GM12878 (cell line): ENCODE data around the gene LRGUK. TPM values are rescaled to one million over a fixed set of nuclear protein-coding genes. Genes with fewer than 3 reads are reported as not detected.

Source experiments
- ATAC-seq: fragments of 200-7000 bp; cut with Tn5 transposase; 3 replicates; pipeline ENCODE4 v1.9.1; 2020; ENCODE audit warnings: mild to moderate bottlenecking, moderate library complexity
- BruUV-seq: library from RNA; stranded (reverse); fragments of 400-500 nt; replicated peaks from 2 replicates; lab custom pipeline; 2021; lab: Mats Ljungman, UMichigan
- CTCF ChIA-PET: fragments of 300-600 bp; sonication (Branson Sonifier 250); formaldehyde crosslinking; extraction: SDS; loops from one replicate; lab custom pipeline; 2021; ENCODE audit warnings: inconsistent platforms; lab: Yijun Ruan, JAX
- POLR2A ChIA-PET: fragments of 350-600 bp; formaldehyde crosslinking; extraction: SDS; loops from one replicate; lab custom pipeline; 2021; ENCODE audit warnings: inconsistent platforms; lab: Charles Lee
- RAD21 ChIA-PET: fragments of 300-600 bp; sonication (Branson Sonifier 250); formaldehyde crosslinking; loops from one replicate; lab custom pipeline; 2023; ENCODE audit warnings: antibody characterized with exemption; ENCODE audit not compliant: unreplicated experiment; lab: Charles Lee
- SMC1A ChIA-PET: fragments of 300-600 bp; sonication (Branson Sonifier 250); formaldehyde crosslinking; loops from one replicate; lab custom pipeline; 2023; ENCODE audit not compliant: unreplicated experiment, uncharacterized antibody; lab: Charles Lee
- DNase-seq: peaks from one replicate; pipeline ENCODE4 v3.0.0-alpha.2; 2011; ENCODE audit warnings: low read depth, low spot score
- FAIRE-seq: peaks from 3 replicates; lab custom pipeline; 2011; peaks lifted over from hg19 to GRCh38; lab: Jason Lieb, UNC
- H2AFZ ChIP-seq: 2 replicates; pipeline ENCODE4 v1.6.0; 2011; ENCODE audit warnings: low read depth, low read length, control low read depth; ENCODE audit not compliant: control insufficient read depth
- H3K27ac ChIP-seq: 2 replicates; pipeline ENCODE4 v1.5.1; 2011; ENCODE audit warnings: control low read depth; ENCODE audit not compliant: control insufficient read depth, insufficient read depth
- H3K27me3 ChIP-seq, 2 experiments: replicated peaks in 1 of 2; 2 replicates each; pipeline versions ENCODE4 v1.6.0 to v1.6.1; 2011; ENCODE audit warnings: low read length in 1 of 2; ENCODE audit not compliant: control insufficient read depth in 2 of 2, insufficient read depth in 2 of 2
- H3K36me3 ChIP-seq, 2 experiments: 2 replicates each; pipeline ENCODE4 v1.5.1; 2011; ENCODE audit warnings: low read length in 1 of 2; ENCODE audit not compliant: control insufficient read depth in 2 of 2, insufficient read depth in 2 of 2
- H3K4me1 ChIP-seq: 2 replicates; pipeline ENCODE4 v1.6.1; 2011; ENCODE audit warnings: mild to moderate bottlenecking, low read length, moderate library complexity, mixed read lengths; ENCODE audit not compliant: control insufficient read depth, insufficient read depth
- H3K4me2 ChIP-seq: 2 replicates; pipeline ENCODE4 v1.6.0; 2011; ENCODE audit warnings: control low read depth; ENCODE audit not compliant: control insufficient read depth, insufficient read depth
- H3K4me3 ChIP-seq: fragments of 200-600 bp; sonication (generic); 2 replicates; pipeline ENCODE4 v1.5.1; 2016
- H3K79me2 ChIP-seq: 2 replicates; pipeline ENCODE4 v1.6.0; 2011; ENCODE audit warnings: low read length; ENCODE audit not compliant: control insufficient read depth, insufficient read depth
- H3K9ac ChIP-seq: 2 replicates; pipeline ENCODE4 v1.8.0; 2011; ENCODE audit warnings: low read length, control low read depth, mixed read lengths; ENCODE audit not compliant: control insufficient read depth, insufficient read depth
- H3K9me3 ChIP-seq: replicated peaks from 3 replicates; pipeline ENCODE4 v1.5.1; 2011; ENCODE audit warnings: mild to moderate bottlenecking, low read length; ENCODE audit not compliant: control insufficient read depth, insufficient read depth
- H4K20me1 ChIP-seq: 2 replicates; pipeline ENCODE4 v1.6.0; 2011; ENCODE audit not compliant: control insufficient read depth, insufficient read depth
- BHLHE40 ChIP-seq, 2 experiments: fragments of 450-650 bp in 1 of 2; IDR thresholded peaks; 2 replicates each; pipeline ENCODE4 v1.6.1; 2011 to 2017; ENCODE audit warnings: low read depth in 2 of 2, borderline replicate concordance in 1 of 2, improper control_type of control experiment in 1 of 2, low read length in 1 of 2, mild to moderate bottlenecking in 1 of 2
- CEBPB ChIP-seq, 2 experiments: fragments of 150-350 bp in 1 of 2; IDR thresholded peaks; 2 replicates each; pipeline ENCODE4 v1.6.1; 2012 to 2014; ENCODE audit warnings: low read depth in 2 of 2, low read length in 2 of 2, borderline replicate concordance in 1 of 2, inconsistent platforms in 1 of 2
- E2F8 ChIP-seq: fragments of 450-650 bp; IDR thresholded peaks from 2 replicates; pipeline ENCODE4 v1.6.1; 2018; ENCODE audit warnings: mild to moderate bottlenecking, low read depth, moderate library complexity; ENCODE audit not compliant: partially characterized antibody
- ESRRA ChIP-seq: IDR thresholded peaks from 2 replicates; pipeline ENCODE4 v1.6.1; 2012; ENCODE audit warnings: mild to moderate bottlenecking, low read length, improper control_type of control experiment
- HDAC6 ChIP-seq: fragments of 200-600 bp; sonication (generic); IDR thresholded peaks from one replicate; pipeline ENCODE4 v1.8.0; 2017; ENCODE audit warnings: antibody characterized with exemption; ENCODE audit not compliant: unreplicated experiment
- IRF5 ChIP-seq: fragments of 450-650 bp; IDR thresholded peaks from 2 replicates; pipeline ENCODE4 v1.6.1; 2017; ENCODE audit warnings: borderline replicate concordance
- NFXL1 ChIP-seq: fragments of 450-650 bp; IDR thresholded peaks from 2 replicates; pipeline ENCODE4 v1.6.1; 2017; ENCODE audit warnings: antibody characterized with exemption, mild to moderate bottlenecking, borderline replicate concordance
- NFYA ChIP-seq: IDR thresholded peaks from 2 replicates; pipeline ENCODE4 v1.6.1; 2011; ENCODE audit warnings: low read depth, mild to moderate bottlenecking, low read length, improper control_type of control experiment, borderline replicate concordance
- PAX8 ChIP-seq: fragments of 450-650 bp; IDR thresholded peaks from 2 replicates; pipeline ENCODE4 v1.6.1; 2017; ENCODE audit warnings: mild to moderate bottlenecking, moderate library complexity
- PML ChIP-seq: IDR thresholded peaks from 2 replicates; pipeline ENCODE4 v1.6.1; 2012; ENCODE audit warnings: low read length, inconsistent platforms
- POLR2A ChIP-seq: IDR thresholded peaks from 2 replicates; pipeline ENCODE4 v1.6.1; 2011; ENCODE audit warnings: low read depth, mild to moderate bottlenecking, low read length
- RAD51 ChIP-seq: fragments of 450-650 bp; IDR thresholded peaks from 2 replicates; pipeline ENCODE4 v1.6.1; 2016; ENCODE audit warnings: moderate library complexity, mild to moderate bottlenecking, inconsistent platforms
- SREBF1 ChIP-seq: IDR thresholded peaks from 2 replicates; pipeline ENCODE4 v1.6.1; 2012; ENCODE audit warnings: mild to moderate bottlenecking, low read length
- WGBS: methylation state at CpG from one replicate; pipeline ENCODE4 v1.1.6; 2016; ENCODE audit warnings: low lambda C conversion rate; ENCODE audit not compliant: insufficient replicate concordance, insufficient coverage; ENCODE audit errors: missing lambda C conversion rate; 5-methylcytosine and 5-hydroxymethylcytosine counted together
- in situ Hi-C: fragments of 300-500 bp; cut with MboI; formaldehyde crosslinking; loops from 9 replicates; pipeline ENCODE4 v1.14.3; 2018; ENCODE audit warnings: mixed read lengths
- intact Hi-C: fragments of 100-400 bp; cut with micrococcal nuclease; formaldehyde crosslinking; loops from one replicate; pipeline ENCODE4 v1.14.2; 2022; ENCODE audit not compliant: unreplicated experiment
- polyA plus RNA-seq, 11 experiments: library from polyadenylated mRNA; depleted of rRNA in 4 of 11; unstranded in 6 of 11; stranded (reverse) in 5 of 11; fragments of >200 nt; fragmentation: Nextera tagmentation in 4 of 11; fragmentation: Illumina TruSeq in 1 of 11; extraction: Ambion mirVana in 4 of 11; extraction: Trizol in 1 of 11; gene quantifications; 1 replicate in 1 of 11; 2 replicates in 10 of 11; pipeline versions ENCODE4 v1.2.1 to v1.2.3, GENCODE V29; 2011 to 2016; ENCODE audit warnings: inconsistent platforms in 2 of 11, missing spikeins in 2 of 11, low read depth in 1 of 11
- total RNA-seq, 4 experiments: library from RNA; depleted of rRNA in 3 of 4; stranded (reverse); fragments of >200 nt in 3 of 4; fragmentation: Illumina TruSeq in 1 of 4; extraction: Trizol in 1 of 4; gene quantifications; 2 replicates each; pipeline versions ENCODE4 v1.2.1 to v1.2.3, GENCODE V29; 2013 to 2021

LRGUK gene
- total and polyA plus RNA-seq, 10 of the 15 experiments (the other 5 are each of a cell fraction or from before 2014, with no cell fraction given) = 0.04 to 0.14 (median 0.08) TPM; not detected in 3

- Histone ChIP-seq H3K27ac (no peak overlapping the region), H4K20me1 (no peaks in the 10 kb centered on the region), H3K9ac (no peak overlapping the region), H3K9me3 (no peaks in the 10 kb centered on the region), H3K4me1 (no peaks in the 10 kb centered on the region), H3K27me3 (no peaks in the 10 kb centered on the region), H2AFZ (no peak overlapping the region), H3K79me2 (no peaks in the 10 kb centered on the region), H3K4me3 (no peak overlapping the region)
- no peak for ATAC-seq
- ChIA-PET RAD21 (no interaction called here), SMC1A (no interaction called here), POLR2A (no interaction called here)
- no TSS peak for BruUV-seq
- FAIRE-seq = no peak
- in situ Hi-C loops = no loop called here
- 48% methylated on average over 3 of the region's 3 CpGs for WGBS
- TF ChIP-seq PML (no peak), SREBF1 (no peak), ESRRA (no peak), NFXL1 (no peak), CEBPB (IDR thresholded peaks at IDR 0.05; ENCODE audit: borderline replicate concordance in 1 of 2, low read depth in 2 of 2, low read length in 2 of 2) (no peak), HDAC6 (no peak), PAX8 (no peak), RAD51 (no peak), BHLHE40 (IDR thresholded peaks at IDR 0.05; ENCODE audit: borderline replicate concordance in 1 of 2, low read depth in 2 of 2, low read length in 1 of 2) (no peak), POLR2A (no peak), IRF5 (no peak), E2F8 (no peak), NFYA (no peak)
- TF ChIP-seq, all 136 proteins: peak for 0
- CTCF ChIA-PET = no interaction called here
- intact Hi-C loops = no loop called here
- no peak for DNase-seq
- H3K4me2 ChIP-seq = no peak overlapping the region
- H3K36me3 ChIP-seq = no peaks in the 10 kb centered on the region
Observed at GRCh38 chr7:134184767-134185166, 57.6 kb downstream of the LRGUK start.
